Upper lobe of right lung (tissue), 1 donor: ENCODE measurements around the gene TEX35. TPM values are rescaled to one million over a fixed set of nuclear protein-coding genes. Genes with fewer than 3 reads are reported as not detected.

ENCODE experiments used
- ATAC-seq: fragments of 200-7000 bp; cut with Tn5 transposase; one replicate; pipeline ENCODE4 v1.9.1; 2020; ENCODE audit warnings: mild to moderate bottlenecking, moderate library complexity
- DNase-seq: peaks from one replicate; pipeline ENCODE4 v3.0.0-alpha.2; 2020
- H3K27ac ChIP-seq: fragments of 200-600 bp; one replicate; pipeline ENCODE4 v1.8.0; 2022
- H3K27me3 ChIP-seq: fragments of 200-600 bp; one replicate; pipeline ENCODE4 v1.8.0; 2022; ENCODE audit warnings: mild to moderate bottlenecking
- H3K36me3 ChIP-seq: fragments of 200-600 bp; one replicate; pipeline ENCODE4 v1.8.0; 2022
- H3K4me1 ChIP-seq: fragments of 200-600 bp; one replicate; pipeline ENCODE4 v1.8.0; 2022
- H3K4me3 ChIP-seq: fragments of 200-600 bp; one replicate; pipeline ENCODE4 v1.8.0; 2022; ENCODE audit warnings: mild to moderate bottlenecking
- H3K9me3 ChIP-seq: fragments of 200-600 bp; one replicate; pipeline ENCODE4 v1.8.0; 2022
- CTCF ChIP-seq: fragments of 200-600 bp; IDR thresholded peaks from one replicate; pipeline ENCODE4 v1.8.0; 2022; ENCODE audit warnings: antibody characterized with exemption
- intact Hi-C: fragments of 100-400 bp; cut with DNase I; formaldehyde crosslinking; loops from one replicate; pipeline ENCODE4 v1.11.0; 2022
- total RNA-seq: library from RNA; stranded (reverse); fragmentation: NEBNext Ultra II Directional; extraction: Animal tissue kit (Norgen Biotek cat#: 25700); gene quantifications from one replicate; pipeline ENCODE4 v1.2.1, GENCODE V29; 2021
- donor health status: DM: no; HTN: yes; CAD: no; lungs with severe emphysema.

TEX35 gene
- total RNA-seq, 1 donor from 2014 or later, result not detected

DNA sequence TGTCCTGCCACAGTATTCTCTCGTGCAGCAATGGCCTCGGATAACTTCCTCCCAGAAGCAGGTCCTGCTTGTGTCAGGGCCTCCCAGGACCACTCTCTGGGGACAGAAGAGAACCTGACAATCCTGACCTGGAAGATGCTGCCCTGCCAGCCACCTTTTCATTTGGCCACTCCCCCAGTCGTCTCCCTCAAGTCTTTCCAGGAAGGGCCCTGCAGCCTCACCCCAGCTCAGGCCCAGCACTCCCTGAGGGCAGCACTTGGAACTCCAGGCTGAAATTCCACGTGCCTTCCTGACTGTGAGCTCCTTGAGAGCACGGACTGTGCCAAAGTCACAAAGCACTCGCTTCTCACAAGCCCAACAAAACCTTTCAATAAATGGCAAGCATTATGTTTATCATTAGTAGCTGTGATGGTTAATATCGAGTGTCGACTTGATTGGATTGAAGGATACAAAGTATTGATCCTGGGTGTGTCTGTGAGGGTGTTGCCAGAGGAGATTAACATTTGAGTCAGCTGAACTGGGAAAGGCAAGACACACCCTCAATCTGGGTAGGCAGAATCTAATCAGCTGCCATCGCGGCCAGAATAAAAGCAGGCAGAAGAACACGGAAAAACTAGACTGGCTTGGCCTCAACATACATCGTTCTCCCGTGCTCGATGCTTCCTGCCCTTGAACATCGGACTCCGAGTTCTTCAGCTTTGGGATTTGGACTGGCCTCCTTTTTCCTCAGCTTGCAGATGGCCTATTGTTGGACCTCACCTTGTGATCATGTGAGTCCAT lies 13.8 kb upstream of the TEX35 start:
- Histone ChIP-seq H3K9me3 (no peaks in the 10 kb centered on the region), H3K4me1 (no peaks in the 10 kb centered on the region), H3K4me3 (no peak overlapping the region), H3K27ac (no peak overlapping the region), H3K36me3 (no peaks in the 10 kb centered on the region), H3K27me3 (no peaks in the 10 kb centered on the region)
- TF ChIP-seq CTCF, result no peak
- ATAC-seq, result no peak
- intact Hi-C loops, result no loop called here
- no peak for DNase-seq

- intact Hi-C loops, result no loop called here
- no peaks in the 10 kb centered on the region for H3K4me1 ChIP-seq
- TF ChIP-seq CTCF, result peak; percentile 26
- H3K36me3 ChIP-seq, result no peaks in the 10 kb centered on the region
- peak overlapping the region; percentile 4 for H3K4me3 ChIP-seq
- no peaks in the 10 kb centered on the region for H3K9me3 ChIP-seq
- no peaks in the 10 kb centered on the region for H3K27me3 ChIP-seq
- ATAC-seq (peak; percentile 77), DNase-seq (no peak)
- no peak overlapping the region for H3K27ac ChIP-seq
Observed at GRCh38 chr1:178500091-178500770, 12.7 kb upstream of the TEX35 start.

GRCh38 chr1:178500936-178501554 lies 11.9 kb upstream of the TEX35 start:
- Histone ChIP-seq H3K27ac (no peak overlapping the region), H3K9me3 (no peaks in the 10 kb centered on the region), H3K27me3 (no peaks in the 10 kb centered on the region), H3K36me3 (no peaks in the 10 kb centered on the region), H3K4me1 (no peaks in the 10 kb centered on the region), H3K4me3 (no peak overlapping the region)
- no peak for TF ChIP-seq CTCF
- DNase-seq (no peak), ATAC-seq (no peak)
- intact Hi-C loops, result no loop called here

GRCh38 chr1:178501705-178502329 lies 11.1 kb upstream of the TEX35 start:
- Histone ChIP-seq H3K36me3 (no peaks in the 10 kb centered on the region), H3K4me3 (no peak overlapping the region), H3K27ac (no peak overlapping the region), H3K27me3 (no peaks in the 10 kb centered on the region), H3K9me3 (no peaks in the 10 kb centered on the region), H3K4me1 (no peaks in the 10 kb centered on the region)
- peak; percentile 86 for ATAC-seq
- intact Hi-C loops, result no loop called here
- DNase-seq, result peak; percentile 88
- TF ChIP-seq CTCF, result peak; percentile 92

GRCh38 chr1:178502330-178502714 lies 10.6 kb upstream of the TEX35 start:
- intact Hi-C loops, result no loop called here
- DNase-seq (no peak), ATAC-seq (no peak)
- H3K27ac ChIP-seq, result no peak overlapping the region
- no peaks in the 10 kb centered on the region for H3K36me3 ChIP-seq
- H3K27me3 ChIP-seq, result no peaks in the 10 kb centered on the region
- TF ChIP-seq CTCF, result no peak
- no peaks in the 10 kb centered on the region for H3K4me1 ChIP-seq
- no peak overlapping the region for H3K4me3 ChIP-seq
- no peaks in the 10 kb centered on the region for H3K9me3 ChIP-seq
